Measurements from ENCODE around the gene KCTD5. TPM values are rescaled to one million over a fixed set of nuclear protein-coding genes. Genes with fewer than 3 reads are reported as not detected.

KCTD5 gene
- total and polyA plus RNA-seq, 2 experiments from 2014 or later, result 19.7 to 31.8 TPM

- H3K9me2 ChIP-seq (ENCODE audit: insufficient read depth), result no peaks in the 10 kb centered on the region
- peaks cover 33% of the 10 kb centered on the region for H3F3A ChIP-seq (replicated peaks; ENCODE audit: low read depth)
- no peak overlapping the region for H2AFZ ChIP-seq
- H3K4me1 Mint-ChIP-seq, result peaks cover 19% of the 10 kb centered on the region
- no peaks in the 10 kb centered on the region; the same call in 2 of the 3 replicates for H3K9me3 Mint-ChIP-seq
- peaks cover 13% of the 10 kb centered on the region for H3K27me3 Mint-ChIP-seq (ENCODE audit: insufficient read depth, low read depth, poor library complexity)
- H3K27ac Mint-ChIP-seq, result no peak overlapping the region
- H3K4me1 ChIP-seq (ENCODE audit: insufficient read depth), result peaks cover 23% of the 10 kb centered on the region
- ATAC-seq (no peak), DNase-seq (ENCODE audit: low spot score) (no peak)
- H3K36me3 Mint-ChIP-seq (ENCODE audit: low read depth), result peaks cover 29% of the 10 kb centered on the region
- peak overlapping the region; percentile 93 for H3K4me3 Mint-ChIP-seq
- TF ChIP-seq ZNF331 (CRISPR knock-in tag; IDR thresholded peaks at IDR 0.05; ENCODE audit: low read depth) (no peak), EZH2 (IDR thresholded peaks at IDR 0.05; ENCODE audit: low read depth, unreplicated experiment) (no peak), JUNB (IDR thresholded peaks at IDR 0.05; ENCODE audit: unreplicated experiment) (no peak), POLR2AphosphoS5 (IDR thresholded peaks at IDR 0.05; ENCODE audit: low read depth) (no peak), NANOG (IDR thresholded peaks at IDR 0.05; ENCODE audit: borderline replicate concordance) (no peak), EZH2phosphoT487 (IDR thresholded peaks at IDR 0.05; ENCODE audit: unreplicated experiment) (no peak), REST (IDR thresholded peaks at IDR 0.05; ENCODE audit: unreplicated experiment) (no peak), CREB1 (CRISPR knock-in tag; IDR thresholded peaks at IDR 0.05; ENCODE audit: low read depth) (no peak), ZNF114 (CRISPR knock-in tag; IDR thresholded peaks at IDR 0.05) (no peak), STAT1 (IDR thresholded peaks at IDR 0.05; ENCODE audit: unreplicated experiment) (no peak), CTCF (conservative IDR thresholded peaks at IDR 0.05; ENCODE audit: low read depth in 2 of 2) (no peak)
- TF ChIP-seq, protein P1, sequence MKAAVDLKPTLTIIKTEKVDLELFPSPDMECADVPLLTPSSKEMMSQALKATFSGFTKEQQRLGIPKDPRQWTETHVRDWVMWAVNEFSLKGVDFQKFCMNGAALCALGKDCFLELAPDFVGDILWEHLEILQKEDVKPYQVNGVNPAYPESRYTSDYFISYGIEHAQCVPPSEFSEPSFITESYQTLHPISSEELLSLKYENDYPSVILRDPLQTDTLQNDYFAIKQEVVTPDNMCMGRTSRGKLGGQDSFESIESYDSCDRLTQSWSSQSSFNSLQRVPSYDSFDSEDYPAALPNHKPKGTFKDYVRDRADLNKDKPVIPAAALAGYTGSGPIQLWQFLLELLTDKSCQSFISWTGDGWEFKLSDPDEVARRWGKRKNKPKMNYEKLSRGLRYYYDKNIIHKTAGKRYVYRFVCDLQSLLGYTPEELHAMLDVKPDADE (IDR thresholded peaks at IDR 0.05), result no peak
- TF ChIP-seq, protein P2, sequence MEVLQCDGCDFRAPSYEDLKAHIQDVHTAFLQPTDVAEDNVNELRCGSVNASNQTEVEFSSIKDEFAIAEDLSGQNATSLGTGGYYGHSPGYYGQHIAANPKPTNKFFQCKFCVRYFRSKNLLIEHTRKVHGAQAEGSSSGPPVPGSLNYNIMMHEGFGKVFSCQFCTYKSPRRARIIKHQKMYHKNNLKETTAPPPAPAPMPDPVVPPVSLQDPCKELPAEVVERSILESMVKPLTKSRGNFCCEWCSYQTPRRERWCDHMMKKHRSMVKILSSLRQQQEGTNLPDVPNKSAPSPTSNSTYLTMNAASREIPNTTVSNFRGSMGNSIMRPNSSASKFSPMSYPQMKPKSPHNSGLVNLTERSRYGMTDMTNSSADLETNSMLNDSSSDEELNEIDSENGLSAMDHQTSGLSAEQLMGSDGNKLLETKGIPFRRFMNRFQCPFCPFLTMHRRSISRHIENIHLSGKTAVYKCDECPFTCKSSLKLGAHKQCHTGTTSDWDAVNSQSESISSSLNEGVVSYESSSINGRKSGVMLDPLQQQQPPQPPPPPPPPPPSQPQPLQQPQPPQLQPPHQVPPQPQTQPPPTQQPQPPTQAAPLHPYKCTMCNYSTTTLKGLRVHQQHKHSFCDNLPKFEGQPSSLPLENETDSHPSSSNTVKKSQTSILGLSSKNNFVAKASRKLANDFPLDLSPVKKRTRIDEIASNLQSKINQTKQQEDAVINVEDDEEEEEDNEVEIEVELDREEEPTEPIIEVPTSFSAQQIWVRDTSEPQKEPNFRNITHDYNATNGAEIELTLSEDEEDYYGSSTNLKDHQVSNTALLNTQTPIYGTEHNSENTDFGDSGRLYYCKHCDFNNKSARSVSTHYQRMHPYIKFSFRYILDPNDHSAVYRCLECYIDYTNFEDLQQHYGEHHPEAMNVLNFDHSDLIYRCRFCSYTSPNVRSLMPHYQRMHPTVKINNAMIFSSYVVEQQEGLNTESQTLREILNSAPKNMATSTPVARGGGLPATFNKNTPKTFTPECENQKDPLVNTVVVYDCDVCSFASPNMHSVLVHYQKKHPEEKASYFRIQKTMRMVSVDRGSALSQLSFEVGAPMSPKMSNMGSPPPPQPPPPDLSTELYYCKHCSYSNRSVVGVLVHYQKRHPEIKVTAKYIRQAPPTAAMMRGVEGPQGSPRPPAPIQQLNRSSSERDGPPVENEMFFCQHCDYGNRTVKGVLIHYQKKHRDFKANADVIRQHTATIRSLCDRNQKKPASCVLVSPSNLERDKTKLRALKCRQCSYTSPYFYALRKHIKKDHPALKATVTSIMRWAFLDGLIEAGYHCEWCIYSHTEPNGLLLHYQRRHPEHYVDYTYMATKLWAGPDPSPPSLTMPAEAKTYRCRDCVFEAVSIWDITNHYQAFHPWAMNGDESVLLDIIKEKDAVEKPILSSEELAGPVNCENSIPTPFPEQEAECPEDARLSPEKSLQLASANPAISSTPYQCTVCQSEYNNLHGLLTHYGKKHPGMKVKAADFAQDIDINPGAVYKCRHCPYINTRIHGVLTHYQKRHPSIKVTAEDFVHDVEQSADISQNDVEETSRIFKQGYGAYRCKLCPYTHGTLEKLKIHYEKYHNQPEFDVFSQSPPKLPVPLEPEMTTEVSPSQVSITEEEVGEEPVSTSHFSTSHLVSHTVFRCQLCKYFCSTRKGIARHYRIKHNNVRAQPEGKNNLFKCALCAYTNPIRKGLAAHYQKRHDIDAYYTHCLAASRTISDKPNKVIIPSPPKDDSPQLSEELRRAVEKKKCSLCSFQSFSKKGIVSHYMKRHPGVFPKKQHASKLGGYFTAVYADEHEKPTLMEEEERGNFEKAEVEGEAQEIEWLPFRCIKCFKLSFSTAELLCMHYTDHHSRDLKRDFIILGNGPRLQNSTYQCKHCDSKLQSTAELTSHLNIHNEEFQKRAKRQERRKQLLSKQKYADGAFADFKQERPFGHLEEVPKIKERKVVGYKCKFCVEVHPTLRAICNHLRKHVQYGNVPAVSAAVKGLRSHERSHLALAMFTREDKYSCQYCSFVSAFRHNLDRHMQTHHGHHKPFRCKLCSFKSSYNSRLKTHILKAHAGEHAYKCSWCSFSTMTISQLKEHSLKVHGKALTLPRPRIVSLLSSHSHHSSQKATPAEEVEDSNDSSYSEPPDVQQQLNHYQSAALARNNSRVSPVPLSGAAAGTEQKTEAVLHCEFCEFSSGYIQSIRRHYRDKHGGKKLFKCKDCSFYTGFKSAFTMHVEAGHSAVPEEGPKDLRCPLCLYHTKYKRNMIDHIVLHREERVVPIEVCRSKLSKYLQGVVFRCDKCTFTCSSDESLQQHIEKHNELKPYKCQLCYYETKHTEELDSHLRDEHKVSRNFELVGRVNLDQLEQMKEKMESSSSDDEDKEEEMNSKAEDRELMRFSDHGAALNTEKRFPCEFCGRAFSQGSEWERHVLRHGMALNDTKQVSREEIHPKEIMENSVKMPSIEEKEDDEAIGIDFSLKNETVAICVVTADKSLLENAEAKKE (CRISPR knock-in tag; IDR thresholded peaks at IDR 0.05), result no peak
- H3K79me2 ChIP-seq (replicated peaks; ENCODE audit: insufficient read depth), result peaks cover 36% of the 10 kb centered on the region
- H3K36me3 ChIP-seq (ENCODE audit: insufficient read depth), result no peaks in the 10 kb centered on the region
- H3K4me3 ChIP-seq, result no peak overlapping the region
- no peaks in the 10 kb centered on the region for H3K27me3 ChIP-seq (ENCODE audit: insufficient read depth)
- peaks cover 12% of the 10 kb centered on the region for H4K20me1 ChIP-seq (replicated peaks; ENCODE audit: insufficient read depth)
- no peak overlapping the region for H3K4me2 ChIP-seq
- peak overlapping the region; percentile 100; the same call in 1 of the 2 replicates for H3K27ac ChIP-seq (ENCODE audit: low read depth)
Observed at GRCh38 chr16:2749936-2750335, 67.6 kb downstream of the KCTD5 start.

Data from GM23338 (cell line).